LNCaP clone FGC (cell line): Measurements from ENCODE around the gene KRT86.

ENCODE experiments used
- DNase-seq: peaks from one replicate; pipeline ENCODE4 v3.0.0-alpha.2; 2011; ENCODE audit warnings: low read depth
- H3K4me3 ChIP-seq: 2 replicates; pipeline ENCODE4 v1.5.1; 2011; ENCODE audit warnings: mild to moderate bottlenecking, low read depth, low read length, control low read depth
- CTCF ChIP-seq: IDR thresholded peaks from 2 replicates; pipeline ENCODE4 v1.5.1; 2012; ENCODE audit warnings: mild to moderate bottlenecking; ENCODE audit not compliant: control insufficient read depth, insufficient read depth; ENCODE audit errors: extremely low read depth

Gene KRT86

GRCh38 chr12:52245259-52245961 is 29.0 kb upstream of the KRT86 start:
- H3K4me3 ChIP-seq = no peak overlapping the region
- TF ChIP-seq CTCF = no peak
- no peak for DNase-seq

- no peak for DNase-seq
- no peak for TF ChIP-seq CTCF
- no peak overlapping the region for H3K4me3 ChIP-seq
Measured at GRCh38 chr12:52245962-52246569, 28.4 kb upstream of the KRT86 start.

GRCh38 chr12:52246720-52247621 is 27.5 kb upstream of the KRT86 start:
- no peak overlapping the region for H3K4me3 ChIP-seq
- DNase-seq = no peak
- TF ChIP-seq CTCF = no peak

GRCh38 chr12:52247622-52248540 is 26.6 kb upstream of the KRT86 start:
- H3K4me3 ChIP-seq = no peak overlapping the region
- DNase-seq = no peak
- no peak for TF ChIP-seq CTCF

- DNase-seq = no peak
- H3K4me3 ChIP-seq = no peak overlapping the region
- TF ChIP-seq CTCF = no peak
Measured at GRCh38 chr12:52248541-52249461, 25.6 kb upstream of the KRT86 start.
